Tibial nerve (tissue), 4 donors: ENCODE measurements around the gene DGKE. TPM values are rescaled to one million over a fixed set of nuclear protein-coding genes. Genes with fewer than 3 reads are reported as not detected.

ENCODE experiments used
- DNase-seq, 2 donors: peaks; one replicate each; pipeline ENCODE4 v3.0.0-alpha.2; 2019; ENCODE audit warnings: low spot score in 2 of 2
- H3K27ac ChIP-seq, 4 donors: fragments of 200-600 bp; sonication (generic) in 3 of 4; one replicate each; pipeline ENCODE4 v1.5.1; 2017 to 2019; ENCODE audit warnings: mild to moderate bottlenecking in 1 of 4
- H3K27me3 ChIP-seq, 2 donors: fragments of 200-600 bp; sonication (generic) in 1 of 2; one replicate each; pipeline versions ENCODE4 v1.5.1 to v1.6.0; 2017 to 2019
- H3K36me3 ChIP-seq, 3 donors: fragments of 200-600 bp; sonication (generic); one replicate each; pipeline ENCODE4 v1.5.1; 2018 to 2019
- H3K4me1 ChIP-seq, 4 donors: fragments of 200-600 bp; sonication (generic) in 3 of 4; one replicate each; pipeline ENCODE4 v1.5.1; 2017 to 2019
- H3K4me3 ChIP-seq, 4 donors: fragments of 200-600 bp; sonication (generic) in 3 of 4; one replicate each; pipeline ENCODE4 v1.5.1; 2017 to 2019; ENCODE audit warnings: mild to moderate bottlenecking in 1 of 4, moderate library complexity in 1 of 4
- H3K9me3 ChIP-seq, 4 donors: fragments of 200-600 bp; sonication (generic) in 3 of 4; one replicate each; pipeline ENCODE4 v1.5.1; 2017 to 2019
- CTCF ChIP-seq, 5 experiments: fragments of 200-600 bp in 3 of 5; fragments of 450-650 bp in 2 of 5; sonication (generic) in 3 of 5; IDR thresholded peaks; one replicate each; pipeline ENCODE4 v1.5.1; 2016 to 2019; ENCODE audit warnings: antibody characterized with exemption in 5 of 5, mild to moderate bottlenecking in 3 of 5, moderate library complexity in 2 of 5
- EP300 ChIP-seq, 2 donors: sonication (generic); formaldehyde crosslinking; IDR thresholded peaks; one replicate each; pipeline ENCODE4 v1.6.1; 2017; ENCODE audit warnings: antibody characterized with exemption in 2 of 2, mild to moderate bottlenecking in 1 of 2
- POLR2A ChIP-seq, 2 donors: fragments of 450-650 bp; IDR thresholded peaks; one replicate each; pipeline ENCODE4 v1.6.1; 2017; ENCODE audit warnings: antibody characterized with exemption in 2 of 2, mild to moderate bottlenecking in 2 of 2, moderate library complexity in 2 of 2
- WGBS, 2 donors: methylation state at CpG; one replicate each; pipeline ENCODE4 v1.1.5; 2018; 5-methylcytosine and 5-hydroxymethylcytosine counted together
- total RNA-seq, 4 donors: library from RNA; depleted of rRNA; stranded (reverse); fragments of >200 nt; gene quantifications; one replicate each; pipeline ENCODE4 v1.1.0, GENCODE V29; 2016

Gene DGKE
- total RNA-seq, 4 donors from 2014 or later: 10.5 to 45.9 (median 13.4) TPM

- TF ChIP-seq CTCF (IDR thresholded peaks at IDR 0.05): no peak
- TF ChIP-seq POLR2A (IDR thresholded peaks at IDR 0.05): no peak
- TF ChIP-seq EP300 (IDR thresholded peaks at IDR 0.05): no peak
- H3K27ac ChIP-seq: no peak overlapping the region
- H3K36me3 ChIP-seq: peaks cover 0 to 55% (median 0%) of the 10 kb centered on the region in 3 donors
- H3K4me3 ChIP-seq: no peak overlapping the region
- WGBS, 2 donors: 80 to 86% methylated on average over 4 of the region's 4 CpGs
- no peaks in the 10 kb centered on the region for H3K4me1 ChIP-seq
- no peak for DNase-seq
- H3K27me3 ChIP-seq: no peaks in the 10 kb centered on the region
- no peaks in the 10 kb centered on the region for H3K9me3 ChIP-seq
These were observed 13.2 kb downstream of the DGKE start for GRCh38 chr17:56847106-56847505.

GRCh38 chr17:56849131-56849530 is 15.2 kb downstream of the DGKE start:
- WGBS, 2 donors: 72 to 87% methylated on average over 3 of the region's 3 CpGs
- no peak overlapping the region for H3K27ac ChIP-seq
- H3K4me3 ChIP-seq: no peak overlapping the region
- H3K4me1 ChIP-seq: no peaks in the 10 kb centered on the region
- TF ChIP-seq POLR2A (IDR thresholded peaks at IDR 0.05) (no peak), CTCF (IDR thresholded peaks at IDR 0.05) (no peak), EP300 (IDR thresholded peaks at IDR 0.05) (no peak)
- H3K36me3 ChIP-seq: peaks cover 0 to 56% (median 0%) of the 10 kb centered on the region in 3 donors
- no peaks in the 10 kb centered on the region for H3K9me3 ChIP-seq
- DNase-seq: no peak
- H3K27me3 ChIP-seq: no peaks in the 10 kb centered on the region

GRCh38 chr17:56850591-56850990 is 16.6 kb downstream of the DGKE start:
- WGBS, 2 donors: 92 to 95% methylated on average over 2 of the region's 2 CpGs
- Histone ChIP-seq H3K27me3 (no peaks in the 10 kb centered on the region), H3K4me1 (no peaks in the 10 kb centered on the region), H3K36me3 (peaks cover 0 to 59% (median 0%) of the 10 kb centered on the region in 3 donors), H3K27ac (no peak overlapping the region), H3K4me3 (no peak overlapping the region), H3K9me3 (no peaks in the 10 kb centered on the region)
- no peak for TF ChIP-seq POLR2A (IDR thresholded peaks at IDR 0.05)
- TF ChIP-seq EP300 (IDR thresholded peaks at IDR 0.05): no peak
- no peak for TF ChIP-seq CTCF (IDR thresholded peaks at IDR 0.05)
- no peak for DNase-seq

GRCh38 chr17:56851008-56851407 is 17.1 kb downstream of the DGKE start:
- H3K27me3 ChIP-seq: no peaks in the 10 kb centered on the region
- WGBS, 2 donors: 79 to 89% methylated on average over 3 of the region's 3 CpGs
- no peak for DNase-seq
- H3K27ac ChIP-seq: no peak overlapping the region
- no peaks in the 10 kb centered on the region for H3K9me3 ChIP-seq
- no peak for TF ChIP-seq EP300 (IDR thresholded peaks at IDR 0.05)
- no peak for TF ChIP-seq POLR2A (IDR thresholded peaks at IDR 0.05)
- TF ChIP-seq CTCF (IDR thresholded peaks at IDR 0.05): no peak
- peaks cover 0 to 59% (median 0%) of the 10 kb centered on the region in 3 donors for H3K36me3 ChIP-seq
- H3K4me3 ChIP-seq: no peak overlapping the region
- no peaks in the 10 kb centered on the region for H3K4me1 ChIP-seq

GRCh38 chr17:56861899-56862298 is 27.9 kb downstream of the DGKE start:
- 90 to 95% methylated on average over 3 of the region's 3 CpGs for WGBS, 2 donors
- TF ChIP-seq POLR2A (IDR thresholded peaks at IDR 0.05) (no peak), CTCF (IDR thresholded peaks at IDR 0.05) (no peak), EP300 (IDR thresholded peaks at IDR 0.05) (no peak)
- peaks cover 0 to 45% (median 0%) of the 10 kb centered on the region in 3 donors for H3K36me3 ChIP-seq

More at GRCh38 chr17:56861899-56862298, 27.9 kb downstream of the DGKE start:
- Histone ChIP-seq H3K27ac (no peak overlapping the region), H3K4me1 (no peaks in the 10 kb centered on the region), H3K27me3 (no peaks in the 10 kb centered on the region), H3K4me3 (no peak overlapping the region), H3K9me3 (no peaks in the 10 kb centered on the region)
- DNase-seq: no peak
